ENCODE results near the gene DDR2.
"Not testable (repeated sequence)": the region's sequence is repeated elsewhere in the genome, so short reads cannot be mapped to it uniquely, and the experiment has no call there.

The DDR2 gene
- total RNA-seq: 2.1 reads per million, percentile 4 among the genes with 10 or more reads in this experiment

DNA sequence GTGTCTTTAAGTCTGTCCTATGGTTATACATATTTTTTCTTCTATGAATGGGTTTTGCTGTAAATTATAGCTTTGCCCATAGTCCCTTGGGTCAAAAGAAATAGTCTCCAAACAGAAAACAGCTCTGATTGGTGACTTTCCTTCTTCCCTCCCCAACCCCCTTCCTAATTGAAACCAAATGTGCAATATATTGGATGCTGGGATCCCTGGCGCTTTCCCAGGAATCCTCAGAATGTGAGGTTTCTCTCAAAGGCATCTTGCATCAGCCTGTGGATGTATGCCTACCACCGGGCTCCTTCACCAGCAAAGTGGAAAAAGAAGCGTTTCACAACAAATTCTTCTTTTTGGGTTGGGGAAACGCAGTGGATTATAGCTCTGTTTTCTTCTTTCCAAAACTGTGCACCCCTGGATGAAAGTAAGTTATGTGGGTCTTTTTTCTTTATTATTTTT is at the start of gene DDR2:
TSS of gene DDR2 (plus strand) at position 248 of the 450 bp plus-strand sequence. CDS start 86,600 bp downstream, outside the sequence.
- no peak for DNase-seq

DNA sequence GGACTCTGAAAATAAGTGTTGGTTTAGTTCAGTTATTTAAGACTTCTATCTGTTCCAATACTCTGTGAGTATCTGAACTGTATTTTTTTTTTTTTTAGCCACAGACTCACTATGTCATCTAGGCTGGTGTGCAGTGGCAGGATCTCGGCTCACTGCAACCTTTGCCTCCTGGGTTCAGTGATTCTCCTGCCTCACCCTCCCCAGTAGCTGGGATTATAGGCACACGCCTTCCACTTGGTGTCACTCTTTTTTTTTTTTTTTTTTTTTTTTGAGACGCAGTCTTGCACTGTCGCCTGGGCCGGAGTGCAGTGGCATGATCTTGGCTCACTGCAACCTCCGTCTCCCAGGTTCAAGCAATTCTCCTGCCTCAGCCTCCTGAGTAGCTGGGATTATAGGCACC is 49.4 kb upstream of the DDR2 start:
- DNase-seq: not testable (repeated sequence)

DNA sequence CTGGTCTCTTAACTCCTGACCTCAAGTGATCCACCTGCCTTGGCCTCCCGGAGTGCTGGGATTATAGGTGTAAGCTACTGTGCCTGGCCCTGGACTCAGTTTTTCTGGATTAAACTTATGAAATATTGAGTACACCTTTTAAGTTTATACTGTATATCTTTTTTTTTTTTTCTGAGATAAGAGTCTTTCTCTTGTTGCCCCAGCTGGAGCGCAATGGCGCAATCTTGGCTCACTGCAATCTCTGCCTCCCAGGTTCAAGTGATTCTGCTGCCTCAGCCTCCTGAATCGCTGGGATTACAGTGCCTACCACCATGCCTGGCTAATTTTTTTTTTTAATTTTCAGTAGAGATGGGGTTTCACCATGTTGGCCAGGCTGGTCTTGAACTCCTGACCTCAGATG is 47.2 kb upstream of the DDR2 start:
- not testable (repeated sequence) for DNase-seq

DNA sequence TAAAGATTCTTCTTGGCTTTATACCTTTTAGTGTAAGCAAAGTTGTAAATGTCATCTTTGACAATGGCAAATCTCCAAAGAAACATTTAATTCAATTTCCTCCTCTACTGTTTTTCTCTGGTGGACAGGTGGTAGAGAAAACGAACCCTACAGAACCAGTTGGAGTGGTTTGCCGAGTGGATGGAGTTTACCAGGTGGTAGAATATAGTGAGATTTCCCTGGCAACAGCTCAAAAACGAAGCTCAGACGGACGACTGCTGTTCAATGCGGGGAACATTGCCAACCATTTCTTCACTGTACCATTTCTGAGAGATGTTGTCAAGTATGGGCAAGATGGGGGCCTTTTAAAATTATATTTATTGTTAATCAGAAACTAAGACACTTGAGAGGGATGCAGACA is 44.9 kb upstream of the DDR2 start:
- no peak for DNase-seq

DNA sequence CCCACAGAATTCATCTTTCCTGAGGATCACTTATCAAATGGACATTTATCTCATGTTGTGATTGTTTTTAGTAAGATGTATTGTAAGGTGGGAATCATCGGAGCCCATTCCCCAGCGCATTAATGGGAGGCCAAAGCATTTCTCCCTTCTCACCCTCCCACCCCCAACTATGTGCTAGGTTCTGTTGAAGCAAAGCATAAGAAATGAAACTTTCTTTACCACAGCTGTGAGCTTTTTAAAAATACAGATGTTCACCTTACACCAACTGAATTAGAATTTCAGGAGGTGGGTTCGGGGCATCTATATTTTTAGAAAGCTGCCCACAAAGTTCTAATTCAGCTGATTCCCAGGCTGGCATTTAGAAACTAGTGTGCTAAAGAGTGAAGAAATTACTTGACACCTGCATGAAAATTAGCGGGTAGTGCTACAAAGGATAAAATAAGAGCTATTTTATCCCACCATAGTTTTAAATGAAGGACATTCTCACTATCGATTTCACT is 44.5 kb upstream of the DDR2 start:
- DNase-seq: no peak

DNA sequence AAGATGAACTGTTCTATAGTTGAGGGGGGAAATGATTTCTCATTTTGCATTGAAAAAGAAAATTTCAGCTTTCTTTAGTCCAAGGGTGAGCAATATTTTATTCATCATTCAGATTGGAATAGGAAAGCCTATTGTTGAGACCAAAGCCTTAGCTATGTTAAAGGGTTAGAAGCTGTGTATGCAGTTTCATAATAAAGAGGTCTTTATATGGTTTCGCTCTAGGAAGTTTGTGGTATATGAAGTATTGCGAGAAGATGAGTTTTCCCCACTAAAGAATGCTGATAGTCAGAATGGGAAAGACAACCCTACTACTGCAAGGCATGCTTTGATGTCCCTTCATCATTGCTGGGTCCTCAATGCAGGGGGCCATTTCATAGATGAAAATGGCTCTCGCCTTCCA is 42.2 kb upstream of the DDR2 start:
- DNase-seq: no peak

DNA sequence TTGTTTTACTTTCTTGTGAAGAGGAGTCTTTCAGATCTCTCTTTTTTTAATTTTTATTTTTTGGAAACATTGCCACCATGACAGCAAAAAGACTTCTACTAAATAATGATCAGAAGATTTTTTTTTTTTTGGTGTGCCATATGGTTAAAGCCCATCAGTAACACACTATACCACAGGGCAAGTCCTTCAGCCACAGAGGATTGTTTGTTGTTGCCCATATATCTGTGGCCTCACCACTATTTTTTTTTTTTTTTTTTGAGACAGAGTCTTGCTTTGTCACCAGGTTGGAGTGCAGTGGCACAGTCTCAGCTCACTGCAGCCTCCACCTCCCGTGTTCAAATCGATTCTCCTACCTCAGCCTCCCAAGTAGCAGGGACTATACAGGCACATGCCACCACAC is 41.6 kb upstream of the DDR2 start:
- DNase-seq: no peak

DNA sequence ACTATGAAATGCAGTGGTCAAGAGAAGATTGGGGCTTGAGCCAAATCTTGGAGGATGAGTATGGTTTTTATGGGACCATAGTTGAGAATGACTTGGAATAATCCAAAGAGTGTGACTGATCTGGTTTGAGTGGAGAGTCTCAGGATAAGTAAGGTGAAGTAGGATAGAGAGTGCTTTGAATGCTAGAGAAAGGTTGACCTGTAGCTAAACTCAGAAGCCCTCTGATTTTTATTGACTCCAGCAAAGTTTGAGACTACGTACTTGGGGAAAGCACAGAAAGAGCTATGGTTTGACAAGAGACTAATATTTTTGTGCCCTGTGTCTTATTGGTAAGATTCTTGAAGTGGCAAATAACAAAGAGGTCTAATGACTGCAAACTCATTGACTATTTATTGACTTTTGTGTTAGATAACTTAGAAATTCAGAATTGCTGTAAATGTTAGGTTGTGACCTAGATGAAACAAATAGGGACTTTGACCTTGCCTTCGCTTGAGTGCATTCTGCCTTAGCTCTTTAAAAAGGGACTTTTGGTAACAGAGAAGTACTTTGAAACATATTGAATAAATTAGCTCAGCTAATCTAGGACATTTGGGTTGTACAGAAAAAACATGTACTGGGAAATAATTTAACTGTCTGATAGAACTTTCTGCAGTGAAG is 35.6 kb upstream of the DDR2 start:
- DNase-seq: no peak

DNA sequence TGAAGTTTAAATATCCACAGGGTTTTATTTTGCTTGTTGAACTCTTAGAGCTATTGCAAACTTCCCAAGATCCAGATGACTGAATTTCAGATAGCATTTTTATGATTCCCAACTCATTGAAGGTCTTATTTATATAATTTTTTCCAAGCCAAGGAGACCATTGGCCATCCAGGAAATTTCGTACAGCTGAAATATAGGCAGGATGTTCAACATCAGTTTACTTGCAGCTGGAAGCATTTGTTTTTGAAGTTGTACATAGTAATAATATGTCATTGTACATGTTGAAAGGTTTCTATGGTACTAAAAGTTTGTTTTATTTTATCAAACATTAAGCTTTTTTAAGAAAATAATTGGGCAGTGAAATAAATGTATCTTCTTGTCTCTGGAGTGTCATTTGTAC is 32.8 kb upstream of the DDR2 start:
- DNase-seq: no peak

DNA sequence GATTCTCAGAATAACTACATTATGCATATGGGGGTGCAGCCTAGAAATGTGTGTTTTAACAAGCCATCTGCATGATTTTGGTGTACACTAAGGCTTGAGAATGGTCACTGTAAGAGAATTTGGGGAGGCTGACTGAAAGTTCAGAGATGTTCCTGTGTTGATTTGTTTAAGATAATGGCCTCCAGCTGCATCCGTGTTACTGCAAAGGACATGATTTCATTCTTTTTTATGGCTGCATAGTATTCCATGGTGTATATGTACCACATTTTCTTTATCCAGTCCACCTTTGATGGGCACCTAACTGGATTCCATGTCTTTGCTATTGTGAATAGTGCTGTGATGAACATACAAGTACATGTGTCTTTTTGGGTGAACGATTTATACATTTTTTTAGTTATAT is 29.1 kb upstream of the DDR2 start:
- DNase-seq: not testable (repeated sequence)

DNA sequence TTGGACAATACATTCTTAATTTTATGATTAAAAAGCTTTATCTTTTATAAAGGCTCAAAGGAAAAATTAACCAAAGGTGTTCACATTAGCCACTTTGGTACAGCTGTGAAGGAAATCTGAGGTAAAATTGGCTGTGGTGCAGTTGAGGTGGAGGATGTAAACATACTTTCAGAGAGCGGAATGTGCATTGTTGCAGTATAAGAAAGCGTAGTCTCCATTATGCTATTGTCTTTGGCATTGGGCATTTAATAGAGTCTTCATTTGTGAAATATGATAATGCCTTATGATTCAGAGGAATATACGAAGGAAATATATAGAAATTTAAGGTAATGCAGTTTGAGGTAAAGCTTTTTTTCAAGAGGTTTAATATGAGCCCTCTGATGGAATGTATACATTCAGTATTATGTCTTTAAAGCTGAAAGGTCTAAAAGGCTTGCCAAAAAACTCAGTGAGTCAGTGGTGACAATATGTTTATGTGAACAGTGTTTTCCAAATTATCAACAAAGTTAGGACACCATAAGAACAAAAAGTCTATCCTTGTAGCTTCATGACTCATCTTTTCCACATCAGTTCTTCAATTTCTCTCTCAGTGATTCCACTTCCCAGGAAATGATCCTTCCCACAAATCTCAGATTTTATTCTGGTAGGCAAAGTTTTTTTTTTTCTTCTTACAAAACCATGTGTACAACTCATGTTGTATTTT is 26.9 kb upstream of the DDR2 start:
- DNase-seq: no peak

DNA sequence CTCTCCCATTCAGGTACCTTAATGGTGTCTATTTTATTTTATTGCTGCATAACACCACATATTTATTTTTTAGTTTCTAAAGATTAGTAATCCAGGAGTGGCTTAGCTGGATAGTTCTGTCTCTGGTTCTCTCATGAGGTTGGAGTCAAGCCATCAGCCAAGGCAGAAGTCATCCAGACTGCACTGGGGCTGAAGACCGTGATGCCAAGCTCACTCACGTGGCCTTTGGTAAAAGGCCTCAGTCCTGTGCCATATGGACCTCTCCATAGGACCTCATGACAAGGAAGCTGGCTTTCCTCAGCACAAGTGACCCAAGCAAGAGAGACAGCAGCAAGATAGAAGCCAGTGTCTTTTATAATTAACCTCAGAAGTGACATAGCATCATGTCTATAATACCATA is 23.0 kb upstream of the DDR2 start:
- DNase-seq: no peak

DNA sequence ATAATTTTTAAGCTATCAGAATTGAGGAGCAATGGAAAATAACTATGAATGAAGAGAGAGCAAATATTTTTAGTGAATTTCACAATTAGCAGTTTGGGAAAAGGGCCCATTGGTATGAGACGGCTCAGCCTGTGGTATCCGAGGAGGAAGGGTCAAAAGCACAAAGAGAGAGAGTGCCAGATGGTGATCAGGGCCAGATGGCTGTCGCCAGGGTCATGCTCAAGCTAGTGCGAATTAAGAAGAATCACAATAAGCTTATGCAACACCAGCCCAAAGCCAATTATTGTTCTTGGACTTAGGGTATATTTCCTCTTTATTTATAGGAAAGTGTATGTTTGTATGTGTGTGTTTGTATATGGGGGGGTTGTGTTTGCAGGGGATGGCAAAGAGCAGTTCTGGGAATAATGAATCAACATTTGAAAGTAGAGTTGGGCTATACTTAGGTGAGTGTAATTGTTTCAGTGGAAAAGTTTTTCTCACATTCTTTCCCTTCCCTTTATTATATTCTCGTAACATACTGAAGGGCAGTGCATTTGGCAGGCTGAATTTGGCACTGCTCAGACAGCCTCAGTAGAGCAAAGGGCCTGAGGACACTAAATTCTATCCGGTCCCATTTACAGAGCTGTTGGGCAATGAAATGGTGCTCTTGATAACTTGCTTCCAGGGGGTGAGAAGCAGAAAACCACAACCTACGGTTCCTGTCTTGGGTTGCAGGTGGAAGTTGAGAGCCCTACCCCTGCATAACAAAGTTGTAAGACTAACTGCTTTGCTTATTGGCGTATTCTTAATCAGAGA is 19.5 kb upstream of the DDR2 start:
- DNase-seq: no peak

DNA sequence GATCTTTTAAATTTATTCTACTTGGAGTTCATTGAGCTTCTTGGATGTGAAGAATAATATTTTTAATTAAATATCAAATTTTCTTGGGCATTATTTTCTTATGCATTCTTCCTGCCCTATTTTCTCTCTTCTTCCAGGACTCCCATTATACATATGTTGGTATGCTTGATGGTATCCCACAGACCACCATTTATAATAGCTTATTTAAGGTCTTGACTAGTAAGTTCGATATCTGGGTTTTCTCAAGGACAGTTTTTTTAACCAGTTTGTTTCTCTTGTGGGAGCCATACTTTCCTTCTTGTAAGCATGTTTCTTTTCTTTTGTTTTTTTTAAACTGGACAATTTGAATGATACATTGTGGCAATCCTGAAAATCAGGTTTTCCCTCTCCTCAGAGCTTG is 15.4 kb upstream of the DDR2 start:
- DNase-seq: no peak

DNA sequence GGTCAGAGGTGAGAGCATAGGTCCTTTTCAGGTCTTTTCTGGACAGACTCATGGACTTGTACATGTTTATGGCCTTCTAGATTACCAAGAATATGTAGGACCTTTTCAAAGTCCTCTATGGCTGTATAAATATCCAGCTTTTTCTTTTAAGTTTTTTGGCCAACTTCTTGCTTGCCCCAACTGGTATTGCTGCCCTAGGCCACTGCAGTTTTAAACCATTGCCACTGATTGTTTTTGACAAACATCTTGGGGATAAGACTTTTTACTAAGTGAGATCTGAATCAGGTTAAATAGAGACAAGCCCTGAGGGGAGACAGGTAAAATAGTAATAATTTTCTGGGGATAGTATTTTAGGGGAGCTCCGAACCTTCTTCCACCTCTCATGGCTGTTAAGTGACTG is 14.8 kb upstream of the DDR2 start:
- DNase-seq: no peak

DNA sequence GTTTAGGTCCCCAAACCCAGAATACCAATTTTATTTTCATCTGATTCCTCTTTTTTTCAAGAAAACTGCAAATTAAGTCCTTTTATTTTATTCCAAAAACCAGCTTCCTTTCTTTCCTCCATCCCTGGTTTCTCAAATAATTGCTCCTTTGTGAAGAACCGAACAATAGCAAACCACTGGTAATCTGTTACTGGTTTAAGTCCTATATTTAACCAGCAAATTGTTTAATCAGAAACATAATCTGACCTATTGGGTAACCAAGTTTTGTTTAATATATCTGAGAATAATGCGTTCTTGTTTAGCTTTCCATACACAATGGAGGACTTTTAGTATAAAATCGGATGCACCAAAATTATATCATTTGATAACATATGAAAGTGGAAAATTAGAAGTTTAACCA is 13.2 kb upstream of the DDR2 start:
- no peak for DNase-seq

DNA sequence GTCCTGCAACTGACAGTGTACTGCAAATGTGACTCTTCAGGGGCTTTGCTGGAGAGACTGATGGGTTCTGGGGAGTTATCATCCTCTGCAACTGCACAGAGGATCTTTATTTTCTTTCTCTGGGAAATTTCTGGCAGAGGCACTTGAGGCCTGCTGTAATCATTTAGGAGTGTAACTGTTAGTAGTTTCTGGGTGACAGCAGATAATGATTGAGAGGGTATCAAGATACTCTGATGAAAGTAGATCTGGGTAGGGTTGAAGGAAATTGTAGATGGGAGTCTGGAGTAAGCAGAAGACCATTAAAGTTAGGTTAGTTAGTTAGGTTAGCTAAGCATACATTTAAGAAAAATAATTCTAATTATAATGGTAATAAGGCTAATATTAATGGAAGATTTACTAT is 11.0 kb upstream of the DDR2 start:
- DNase-seq: no peak

DNA sequence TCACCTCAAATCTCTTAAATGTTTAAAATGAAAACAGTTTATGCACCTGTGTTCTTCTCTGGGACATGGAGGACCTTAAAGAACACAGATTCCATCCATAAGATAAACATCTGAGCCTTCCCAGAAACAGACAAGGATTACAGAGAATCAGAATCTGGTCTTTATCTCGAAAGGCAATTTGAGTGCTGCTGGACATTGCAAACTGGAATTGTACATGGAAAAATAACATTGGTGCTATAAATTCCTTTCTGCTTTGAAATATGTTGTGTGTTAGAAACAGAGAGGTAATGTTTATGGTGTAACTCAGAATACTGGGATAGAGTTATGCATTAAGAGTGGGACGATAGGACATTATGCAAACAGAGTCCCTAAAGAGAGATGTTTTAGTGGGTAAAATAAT is 6.6 kb upstream of the DDR2 start:
- no peak for DNase-seq

DNA sequence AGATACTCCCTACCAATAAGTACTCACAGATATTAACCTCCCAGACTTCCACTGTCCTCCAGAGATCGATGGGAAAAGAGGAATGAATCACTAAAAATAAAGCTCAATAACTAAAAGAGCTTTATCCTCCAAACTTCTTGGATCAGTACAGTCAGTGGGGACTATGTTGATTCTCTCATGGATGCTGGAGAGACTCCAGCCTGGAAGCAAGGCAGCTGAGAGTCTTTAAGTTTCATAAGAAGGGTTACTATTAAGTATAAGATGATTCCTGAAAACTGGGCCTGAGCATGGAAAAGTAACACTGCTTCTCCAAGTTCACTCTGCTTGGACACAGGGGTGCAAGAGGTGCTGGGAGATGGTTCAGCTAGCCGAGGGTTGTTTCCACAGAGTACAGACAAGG is 6.2 kb upstream of the DDR2 start:
- no peak for DNase-seq

DNA sequence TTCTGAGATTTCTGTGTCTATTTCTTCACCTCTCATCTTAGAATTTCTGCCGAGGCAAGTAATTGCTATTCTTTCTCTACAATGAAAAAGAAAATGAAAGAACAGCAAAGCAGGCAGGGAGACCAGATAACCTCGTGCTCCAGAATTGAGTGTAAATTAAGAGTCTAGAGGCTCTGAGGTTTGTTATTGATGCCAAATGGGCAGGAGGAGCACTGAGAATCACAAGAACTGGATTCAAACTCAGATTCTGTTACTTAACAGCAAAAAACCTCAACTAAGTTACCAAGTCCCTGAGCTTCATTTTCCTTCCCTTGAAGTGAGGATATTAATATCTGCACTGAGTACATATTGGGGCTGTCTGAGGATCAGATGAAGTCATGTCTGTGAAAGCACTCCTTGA is 5.5 kb upstream of the DDR2 start:
- DNase-seq: no peak

DNA sequence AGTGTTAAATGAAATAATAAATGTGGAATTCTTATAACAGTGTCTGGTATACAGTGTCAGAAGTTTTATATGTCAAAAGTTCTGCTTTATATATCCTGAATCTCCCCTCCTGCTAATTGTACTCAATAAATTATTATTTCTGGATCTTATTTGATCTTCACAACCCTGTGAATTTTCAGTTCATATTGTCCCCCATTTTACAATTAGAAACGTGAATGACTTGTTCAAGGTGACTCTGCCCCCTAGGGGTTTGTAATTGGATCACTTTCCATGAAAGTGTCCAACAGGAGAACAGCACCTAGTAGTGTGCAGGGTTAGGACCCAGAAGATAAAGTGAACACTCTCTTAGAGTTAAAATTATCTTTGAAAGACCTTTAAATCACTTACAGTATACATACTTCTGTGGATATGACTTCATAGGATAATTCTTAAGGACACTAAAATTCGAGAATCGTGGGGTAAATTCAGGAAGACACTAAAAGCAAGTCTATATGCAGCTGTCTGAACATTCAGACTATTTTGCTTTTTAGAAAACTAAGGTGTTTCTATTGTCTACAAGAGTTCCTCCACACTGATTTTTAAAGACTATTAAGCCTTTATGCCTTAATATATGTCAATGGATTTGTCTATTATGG is 4.5 kb upstream of the DDR2 start:
- DNase-seq: no peak

DNA sequence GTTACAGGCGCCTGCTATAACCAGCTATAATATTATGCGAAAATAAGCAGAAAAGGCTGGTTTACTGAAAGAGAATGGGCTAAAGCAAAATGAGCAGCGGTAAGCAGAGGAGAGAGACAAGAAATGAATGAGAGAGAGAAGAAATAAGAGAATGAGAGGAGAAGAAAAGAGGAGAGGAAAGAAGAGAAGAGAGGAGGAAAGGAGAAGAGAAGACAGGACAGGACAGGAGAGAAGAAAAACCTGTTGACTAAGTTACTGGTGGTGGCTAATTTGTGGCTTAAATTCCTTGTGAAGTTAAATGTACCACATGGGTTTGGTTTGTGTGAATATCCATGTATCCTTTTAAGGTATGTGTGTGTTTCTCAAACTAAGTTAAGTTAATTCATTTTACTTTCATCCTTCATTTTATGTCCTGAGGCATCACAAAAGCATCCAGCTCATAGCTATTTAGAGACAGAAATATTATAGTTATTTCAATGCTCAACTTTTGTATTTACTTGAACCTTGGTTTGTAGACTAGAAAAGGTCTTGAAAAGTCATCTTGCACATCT is 3.1 kb upstream of the DDR2 start:
- no peak for DNase-seq

DNA sequence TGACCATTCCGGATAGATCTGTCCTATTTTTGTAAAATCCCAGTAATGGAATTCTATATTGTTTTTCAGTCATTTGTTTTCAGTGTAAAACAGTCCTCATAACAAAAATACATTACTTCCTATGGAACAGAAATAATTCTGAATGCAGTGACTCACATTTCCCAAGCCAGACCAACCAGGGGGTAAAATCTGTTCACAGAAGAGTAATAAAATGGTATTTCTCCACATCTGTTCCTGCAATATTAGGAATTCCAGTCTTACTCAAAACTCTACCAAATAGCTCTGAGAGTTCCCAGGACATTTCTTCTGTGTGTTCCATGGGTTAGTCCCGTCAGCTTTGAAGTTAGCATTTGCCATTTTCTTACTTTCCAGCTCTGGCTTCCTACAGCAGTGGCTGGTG is 2.6 kb upstream of the DDR2 start:
- DNase-seq: no peak
